ENCODE measurements around the gene ACKR4.

DNA sequence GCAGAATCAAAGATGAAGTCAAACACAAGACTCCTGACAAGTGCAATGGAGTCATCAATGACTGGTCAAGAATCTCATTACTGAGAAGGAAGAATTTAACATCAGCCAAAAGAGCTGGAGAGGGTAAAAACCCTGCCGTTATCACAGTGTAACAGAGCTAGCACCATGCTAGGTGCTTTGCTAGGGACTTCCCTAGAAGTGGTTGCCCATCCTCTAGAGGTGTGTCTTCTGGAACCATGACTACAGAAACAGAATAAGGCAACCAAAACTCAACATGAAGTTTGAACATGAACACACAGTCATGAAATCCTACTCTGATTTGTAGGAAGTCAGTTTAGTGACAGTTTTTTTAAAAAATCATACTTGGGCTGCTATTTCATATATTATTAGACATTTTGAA is 53.1 kb downstream of the ACKR4 start:
- TF ChIP-seq, protein P1, sequence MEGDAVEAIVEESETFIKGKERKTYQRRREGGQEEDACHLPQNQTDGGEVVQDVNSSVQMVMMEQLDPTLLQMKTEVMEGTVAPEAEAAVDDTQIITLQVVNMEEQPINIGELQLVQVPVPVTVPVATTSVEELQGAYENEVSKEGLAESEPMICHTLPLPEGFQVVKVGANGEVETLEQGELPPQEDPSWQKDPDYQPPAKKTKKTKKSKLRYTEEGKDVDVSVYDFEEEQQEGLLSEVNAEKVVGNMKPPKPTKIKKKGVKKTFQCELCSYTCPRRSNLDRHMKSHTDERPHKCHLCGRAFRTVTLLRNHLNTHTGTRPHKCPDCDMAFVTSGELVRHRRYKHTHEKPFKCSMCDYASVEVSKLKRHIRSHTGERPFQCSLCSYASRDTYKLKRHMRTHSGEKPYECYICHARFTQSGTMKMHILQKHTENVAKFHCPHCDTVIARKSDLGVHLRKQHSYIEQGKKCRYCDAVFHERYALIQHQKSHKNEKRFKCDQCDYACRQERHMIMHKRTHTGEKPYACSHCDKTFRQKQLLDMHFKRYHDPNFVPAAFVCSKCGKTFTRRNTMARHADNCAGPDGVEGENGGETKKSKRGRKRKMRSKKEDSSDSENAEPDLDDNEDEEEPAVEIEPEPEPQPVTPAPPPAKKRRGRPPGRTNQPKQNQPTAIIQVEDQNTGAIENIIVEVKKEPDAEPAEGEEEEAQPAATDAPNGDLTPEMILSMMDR (IDR thresholded peaks at IDR 0.05) = no peak
- no peak for TF ChIP-seq POLR2AphosphoS5 (IDR thresholded peaks at IDR 0.05)
